ENCODE measurements around the gene CT47A7. TPM values are rescaled to one million over a fixed set of nuclear protein-coding genes. Genes with fewer than 3 reads are reported as not detected.
"Not testable (repeated sequence)": the region's sequence is repeated elsewhere in the genome, so short reads cannot be mapped to it uniquely, and the experiment has no call there.

The CT47A7 gene
- total RNA-seq (ENCODE audit: low replicate concordance), result not detected in 2 replicates

- H3K4me3 Mint-ChIP-seq; H3K4me1 ChIP-seq; H3K9me3 ChIP-seq (ENCODE audit: low read depth); H3K27ac Mint-ChIP-seq; H3K4me2 ChIP-seq; DNase-seq (ENCODE audit: low spot score); H3K4me1 Mint-ChIP-seq; H3K4me3 ChIP-seq; H3K27ac ChIP-seq; H3K9ac ChIP-seq; H3K79me2 ChIP-seq (ENCODE audit: low read depth); H3K9me3 Mint-ChIP-seq; H3F3A ChIP-seq (ENCODE audit: low read depth); H4K20me1 ChIP-seq (ENCODE audit: low read depth); H3K27me3 Mint-ChIP-seq (ENCODE audit: insufficient read depth, low read depth); H3K27me3 ChIP-seq; H3K36me3 ChIP-seq; H3K36me3 Mint-ChIP-seq; H2AFZ ChIP-seq (replicated peaks): not testable (repeated sequence)
Measured at GRCh38 chrX:120956500-120956899, at the start of gene CT47A7. CT47A7 (minus strand) TSS chrX:120956600; CDS start chrX:120956345, 255 bp downstream.

GRCh38 chrX:121000589-121000988 is 44.2 kb upstream of the CT47A7 start:
- Histone ChIP-seq H3K9ac (no peak overlapping the region), H2AFZ (replicated peaks) (no peak overlapping the region), H3K9me3 (ENCODE audit: low read depth) (no peaks in the 10 kb centered on the region), H3K36me3 (no peaks in the 10 kb centered on the region), H4K20me1 (ENCODE audit: low read depth) (no peaks in the 10 kb centered on the region), H3K4me3 (no peak overlapping the region), H3K79me2 (ENCODE audit: low read depth) (no peaks in the 10 kb centered on the region), H3K4me1 (no peaks in the 10 kb centered on the region), H3K27ac (no peak overlapping the region), H3K4me2 (no peak overlapping the region), H3K27me3 (no peaks in the 10 kb centered on the region), H3F3A (ENCODE audit: low read depth) (no peaks in the 10 kb centered on the region)
- Mint-ChIP-seq H3K4me3 (no peak overlapping the region), H3K27me3 (ENCODE audit: insufficient read depth, low read depth) (no peaks in the 10 kb centered on the region), H3K36me3 (no peaks in the 10 kb centered on the region), H3K9me3 (peaks cover 2% of the 10 kb centered on the region), H3K4me1 (no peaks in the 10 kb centered on the region), H3K27ac (no peak overlapping the region)
- TF ChIP-seq CTCF (IDR thresholded peaks at IDR 0.05) (peak; percentile 41), EZH2phosphoT487 (IDR thresholded peaks at IDR 0.05) (no peak)
- peak; percentile 13 for DNase-seq (ENCODE audit: low spot score)

- H3K36me3 ChIP-seq, result no peaks in the 10 kb centered on the region
- no peaks in the 10 kb centered on the region for H3K4me1 ChIP-seq
- no peaks in the 10 kb centered on the region for H3F3A ChIP-seq (ENCODE audit: low read depth)
- H3K27ac Mint-ChIP-seq, result no peak overlapping the region
- no peaks in the 10 kb centered on the region for H3K4me1 Mint-ChIP-seq
- no peaks in the 10 kb centered on the region for H4K20me1 ChIP-seq (ENCODE audit: low read depth)
- no peaks in the 10 kb centered on the region for H3K27me3 Mint-ChIP-seq (ENCODE audit: insufficient read depth, low read depth)
- H3K9ac ChIP-seq, result no peak overlapping the region
- H3K4me2 ChIP-seq, result no peak overlapping the region
- no peak overlapping the region for H3K27ac ChIP-seq
- H3K79me2 ChIP-seq (ENCODE audit: low read depth), result no peaks in the 10 kb centered on the region
- no peak for DNase-seq (ENCODE audit: low spot score)
- H3K4me3 Mint-ChIP-seq, result no peak overlapping the region
- no peak for TF ChIP-seq CTCF (IDR thresholded peaks at IDR 0.05)
- no peak for TF ChIP-seq EZH2phosphoT487 (IDR thresholded peaks at IDR 0.05)
- no peak for TF ChIP-seq EZH2 (IDR thresholded peaks at IDR 0.05)
- no peaks in the 10 kb centered on the region for H3K36me3 Mint-ChIP-seq
- H2AFZ ChIP-seq (replicated peaks), result peak overlapping the region; percentile 59
- no peak overlapping the region for H3K4me3 ChIP-seq
- peaks cover 2% of the 10 kb centered on the region for H3K9me3 Mint-ChIP-seq
- no peaks in the 10 kb centered on the region for H3K9me3 ChIP-seq (ENCODE audit: low read depth)
- H3K27me3 ChIP-seq, result no peaks in the 10 kb centered on the region
Measured at GRCh38 chrX:120999413-120999812, 43.0 kb upstream of the CT47A7 start.

- H3K4me1 Mint-ChIP-seq, result not testable (repeated sequence)
Measured at GRCh38 chrX:120985660-120986059, 29.3 kb upstream of the CT47A7 start, which contains the start of gene CT47A1. CT47A1 (minus strand) TSS chrX:120985760; CDS start chrX:120985529, 231 bp downstream.

More at GRCh38 chrX:120985660-120986059, 29.3 kb upstream of the CT47A7 start, which contains the start of gene CT47A1:
- not testable (repeated sequence) for H3K27ac Mint-ChIP-seq; H3K36me3 Mint-ChIP-seq; H2AFZ ChIP-seq (replicated peaks); H3K9ac ChIP-seq; H3K9me3 ChIP-seq (ENCODE audit: low read depth); H4K20me1 ChIP-seq (ENCODE audit: low read depth); H3K4me3 Mint-ChIP-seq; H3K79me2 ChIP-seq (ENCODE audit: low read depth); H3K27me3 Mint-ChIP-seq (ENCODE audit: insufficient read depth, low read depth); H3K4me3 ChIP-seq; H3K27me3 ChIP-seq; H3F3A ChIP-seq (ENCODE audit: low read depth); H3K27ac ChIP-seq; H3K36me3 ChIP-seq; H3K4me2 ChIP-seq; H3K4me1 ChIP-seq; H3K9me3 Mint-ChIP-seq; DNase-seq (ENCODE audit: low spot score)

Small RNAs within 50 kb of the gene (small RNA-seq; reads per million reads assigned to genes)
- not detected for gene AL670379.1
- gene AL670379.10, result not detected
- gene AL670379.11, result not detected
- gene AL670379.12, result not detected
- not detected for gene AL670379.2
- gene AL670379.3, result not detected
- not detected for gene AL670379.4
- gene AL670379.5, result not detected
- not detected for gene AL670379.6
- gene AL670379.7, result not detected
- gene AL670379.8, result not detected
- not detected for gene AL670379.9

Other genes starting within 250 kb of the CT47A7 start
- gene CT47B1, start 80.7 kb downstream of the CT47A7 start, total RNA-seq (ENCODE audit: low replicate concordance), result not detected in 2 replicates
- gene CT47A11, start 19.4 kb downstream of the CT47A7 start, total RNA-seq (ENCODE audit: low replicate concordance), result not detected in 2 replicates
- not detected in 2 replicates for gene CT47A10, start 14.6 kb downstream of the CT47A7 start, total RNA-seq (ENCODE audit: low replicate concordance)
- not detected in 2 replicates for gene CT47A9, start 9.7 kb downstream of the CT47A7 start, total RNA-seq (ENCODE audit: low replicate concordance)
- not detected in 2 replicates for gene CT47A8, start 4.9 kb downstream of the CT47A7 start, total RNA-seq (ENCODE audit: low replicate concordance)
- gene CT47A6, start 4.9 kb upstream of the CT47A7 start, total RNA-seq (ENCODE audit: low replicate concordance), result not detected in 2 replicates
- gene CT47A5, start 9.7 kb upstream of the CT47A7 start, total RNA-seq (ENCODE audit: low replicate concordance), result not detected in 2 replicates
- not detected in 2 replicates for gene CT47A4, start 14.6 kb upstream of the CT47A7 start, total RNA-seq (ENCODE audit: low replicate concordance)
- not detected in 2 replicates for gene CT47A3, start 19.5 kb upstream of the CT47A7 start, total RNA-seq (ENCODE audit: low replicate concordance)
- gene CT47A2, start 24.3 kb upstream of the CT47A7 start, total RNA-seq (ENCODE audit: low replicate concordance), result not detected in 2 replicates
- gene CT47A1, start 29.2 kb upstream of the CT47A7 start, total RNA-seq (ENCODE audit: low replicate concordance), result not detected in 2 replicates
- 7.5 and 8.9 TPM in 2 replicates for gene GLUD2, start 91.0 kb upstream of the CT47A7 start, total RNA-seq (ENCODE audit: low replicate concordance)